Nephron (organoid): ENCODE data around the gene C20orf204.
A peak's percentile ranks its signal among the peaks of the same experiment; 100 is the strongest.

ENCODE experiments used
- H3K27ac Mint-ChIP-seq, 3 experiments: 2 replicates each; pipeline ENCODE4 v1.8.0; 2020; ENCODE audit warnings: mixed read lengths in 3 of 3, mild to moderate bottlenecking in 2 of 3, moderate library complexity in 1 of 3
- H3K27me3 Mint-ChIP-seq: 2 replicates; pipeline ENCODE4 v1.8.0; 2021; ENCODE audit warnings: low read depth, mild to moderate bottlenecking, moderate library complexity, mixed read lengths
- H3K36me3 Mint-ChIP-seq: 2 replicates; pipeline ENCODE4 v1.8.0; 2020; ENCODE audit warnings: low read depth, mixed read lengths
- H3K4me1 Mint-ChIP-seq: 2 replicates; pipeline ENCODE4 v1.8.0; 2020; ENCODE audit warnings: mixed read lengths
- H3K4me3 Mint-ChIP-seq, 3 experiments: 2 replicates each; pipeline ENCODE4 v1.8.0; 2020; ENCODE audit warnings: mild to moderate bottlenecking in 3 of 3, mixed read lengths in 3 of 3, moderate library complexity in 2 of 3
- H3K9me3 Mint-ChIP-seq: 2 replicates; pipeline ENCODE4 v1.8.0; 2020; ENCODE audit warnings: mixed read lengths
- TF ChIP-seq, protein P1 (sequence below), 3 experiments: fragments of 200-600 bp; sonication (generic); IDR thresholded peaks; one replicate each; pipeline ENCODE4 v1.5.0; 2021; ENCODE audit warnings: antibody characterized with exemption in 3 of 3; ENCODE audit not compliant: unreplicated experiment in 3 of 3

The C20orf204 gene

DNA sequence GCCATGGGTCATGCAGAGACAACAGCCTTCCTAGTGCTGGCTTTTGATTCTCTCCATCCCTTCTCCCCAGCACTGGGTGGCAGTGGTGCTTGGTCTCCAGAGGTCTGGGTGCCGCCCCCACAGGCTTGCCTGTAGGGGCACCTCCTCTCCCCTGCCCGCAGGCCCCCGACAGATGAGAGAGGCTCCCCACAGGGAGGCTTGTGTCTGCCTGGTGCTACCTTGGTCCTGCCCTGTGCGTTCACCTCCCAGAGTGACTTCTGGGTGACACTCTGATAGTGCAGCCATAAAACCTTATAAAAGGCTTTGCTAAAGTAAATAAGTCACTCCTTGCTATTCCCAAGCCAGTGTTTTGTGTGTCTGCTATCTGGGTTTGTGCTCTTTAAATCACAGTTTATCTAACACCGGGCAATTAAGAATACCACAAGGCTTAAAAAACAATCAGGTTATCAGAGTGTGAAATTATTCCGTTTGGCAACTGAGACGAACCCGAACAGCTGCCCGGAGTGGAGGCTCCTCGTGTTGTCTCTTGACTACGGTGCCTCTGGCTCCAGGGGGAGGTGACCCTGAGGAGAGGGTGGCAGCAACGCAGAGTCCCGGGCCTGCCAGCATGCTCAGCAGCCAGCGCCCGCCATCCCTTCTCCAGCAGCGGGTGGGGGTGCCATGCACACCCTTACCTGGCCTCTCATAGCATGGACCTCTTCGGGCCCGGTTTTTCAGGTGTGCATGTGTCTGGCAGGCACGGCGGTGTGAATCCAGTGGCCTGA lies 5.4 kb upstream of the C20orf204 start:
- Mint-ChIP-seq H3K36me3 (peaks cover 50% of the 10 kb centered on the region), H3K4me1 (peaks cover 16% of the 10 kb centered on the region), H3K9me3 (no peaks in the 10 kb centered on the region), H3K27ac (no peak overlapping the region), H3K4me3 (no peak overlapping the region), H3K27me3 (peaks cover 11% of the 10 kb centered on the region)
- TF ChIP-seq, protein P1, sequence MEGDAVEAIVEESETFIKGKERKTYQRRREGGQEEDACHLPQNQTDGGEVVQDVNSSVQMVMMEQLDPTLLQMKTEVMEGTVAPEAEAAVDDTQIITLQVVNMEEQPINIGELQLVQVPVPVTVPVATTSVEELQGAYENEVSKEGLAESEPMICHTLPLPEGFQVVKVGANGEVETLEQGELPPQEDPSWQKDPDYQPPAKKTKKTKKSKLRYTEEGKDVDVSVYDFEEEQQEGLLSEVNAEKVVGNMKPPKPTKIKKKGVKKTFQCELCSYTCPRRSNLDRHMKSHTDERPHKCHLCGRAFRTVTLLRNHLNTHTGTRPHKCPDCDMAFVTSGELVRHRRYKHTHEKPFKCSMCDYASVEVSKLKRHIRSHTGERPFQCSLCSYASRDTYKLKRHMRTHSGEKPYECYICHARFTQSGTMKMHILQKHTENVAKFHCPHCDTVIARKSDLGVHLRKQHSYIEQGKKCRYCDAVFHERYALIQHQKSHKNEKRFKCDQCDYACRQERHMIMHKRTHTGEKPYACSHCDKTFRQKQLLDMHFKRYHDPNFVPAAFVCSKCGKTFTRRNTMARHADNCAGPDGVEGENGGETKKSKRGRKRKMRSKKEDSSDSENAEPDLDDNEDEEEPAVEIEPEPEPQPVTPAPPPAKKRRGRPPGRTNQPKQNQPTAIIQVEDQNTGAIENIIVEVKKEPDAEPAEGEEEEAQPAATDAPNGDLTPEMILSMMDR (IDR thresholded peaks at IDR 0.05; ENCODE audit: unreplicated experiment in 3 of 3) = no peak

GRCh38 chr20:64031822-64032314 lies 4.1 kb upstream of the C20orf204 start:
- peaks cover 15% of the 10 kb centered on the region for H3K27me3 Mint-ChIP-seq
- H3K4me1 Mint-ChIP-seq = peaks cover 16% of the 10 kb centered on the region
- no peaks in the 10 kb centered on the region for H3K9me3 Mint-ChIP-seq
- no peak overlapping the region for H3K27ac Mint-ChIP-seq
- H3K36me3 Mint-ChIP-seq = peaks cover 44% of the 10 kb centered on the region
- H3K4me3 Mint-ChIP-seq = no peak overlapping the region
- TF ChIP-seq, protein P1 (IDR thresholded peaks at IDR 0.05; ENCODE audit: unreplicated experiment in 3 of 3) = no peak

DNA sequence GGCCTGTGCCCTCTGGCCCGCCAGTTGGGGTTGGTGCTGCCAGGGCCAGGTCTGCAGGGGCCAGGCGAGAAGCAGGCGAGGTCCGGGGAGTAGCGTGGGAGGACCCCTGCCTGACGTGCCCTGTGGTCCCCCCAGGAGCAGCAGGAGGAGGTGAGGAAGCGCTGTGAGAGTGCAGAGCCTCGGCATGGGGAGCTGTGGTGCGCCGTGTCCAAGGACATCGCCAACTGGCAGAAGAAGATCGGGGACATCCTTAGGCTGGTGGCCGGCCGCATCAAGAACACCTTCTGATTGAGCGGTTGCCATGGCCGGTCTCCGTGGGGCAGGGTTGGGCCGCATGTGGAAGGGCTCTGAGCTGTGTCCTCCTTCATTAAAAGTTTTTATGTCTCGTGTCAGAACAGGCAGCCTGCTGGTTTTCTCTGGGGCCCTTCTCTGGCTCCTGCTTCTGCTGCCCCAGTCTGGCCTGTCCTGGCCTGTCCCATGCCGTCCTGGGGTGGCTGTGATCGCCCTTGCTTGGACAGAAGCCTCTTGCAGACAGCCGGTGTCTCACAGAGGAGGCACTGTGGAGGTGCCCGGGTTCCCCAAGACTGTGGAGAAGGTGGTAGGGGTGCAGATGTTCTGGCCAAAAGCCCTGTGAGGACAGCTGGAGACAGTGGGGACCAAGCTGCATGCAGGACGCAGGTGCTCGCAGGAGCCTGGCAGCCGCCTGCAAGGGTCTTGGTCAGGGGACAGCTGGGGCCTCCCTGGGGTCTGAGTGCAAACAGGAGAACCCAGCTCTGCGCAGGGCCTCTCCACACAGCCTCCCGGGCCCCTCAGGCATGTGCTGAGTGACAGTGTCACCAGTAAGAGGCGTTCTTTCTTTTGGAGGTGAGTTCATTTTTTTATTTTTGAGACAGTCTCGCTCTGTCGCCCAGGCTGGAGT lies 3.0 kb upstream of the C20orf204 start:
- peaks cover 16% of the 10 kb centered on the region for H3K4me1 Mint-ChIP-seq
- peaks cover 25% of the 10 kb centered on the region for H3K27me3 Mint-ChIP-seq
- TF ChIP-seq, protein P1 (IDR thresholded peaks at IDR 0.05; ENCODE audit: unreplicated experiment in 3 of 3) = no peak
- peaks cover 35% of the 10 kb centered on the region for H3K36me3 Mint-ChIP-seq
- no peak overlapping the region for H3K4me3 Mint-ChIP-seq
- H3K9me3 Mint-ChIP-seq = no peaks in the 10 kb centered on the region
- no peak overlapping the region for H3K27ac Mint-ChIP-seq

GRCh38 chr20:64033981-64034493 lies 1.9 kb upstream of the C20orf204 start:
- Mint-ChIP-seq H3K4me3 (no peak overlapping the region), H3K27ac (peak overlapping the region in 2 of 3 experiments; percentile 24 to 44), H3K4me1 (peaks cover 16% of the 10 kb centered on the region), H3K9me3 (no peaks in the 10 kb centered on the region), H3K27me3 (peaks cover 29% of the 10 kb centered on the region), H3K36me3 (peaks cover 29% of the 10 kb centered on the region)
- TF ChIP-seq, protein P1 (IDR thresholded peaks at IDR 0.05; ENCODE audit: unreplicated experiment in 3 of 3) = no peak

- H3K9me3 Mint-ChIP-seq = no peaks in the 10 kb centered on the region
- TF ChIP-seq, protein P1 (IDR thresholded peaks at IDR 0.05; ENCODE audit: unreplicated experiment in 3 of 3) = no peak
- H3K4me3 Mint-ChIP-seq = no peak overlapping the region
- H3K4me1 Mint-ChIP-seq = peaks cover 16% of the 10 kb centered on the region
- peaks cover 19% of the 10 kb centered on the region for H3K36me3 Mint-ChIP-seq
- no peak overlapping the region for H3K27ac Mint-ChIP-seq
- peaks cover 42% of the 10 kb centered on the region for H3K27me3 Mint-ChIP-seq
Measured at GRCh38 chr20:64035066-64035932, 683 bp upstream of the C20orf204 start.
